ENCODE data around the gene ABLIM3. TPM values are rescaled to one million over a fixed set of nuclear protein-coding genes. Genes with fewer than 3 reads are reported as not detected.

Gene ABLIM3
- total RNA-seq, 1 experiment from 2014 or later: 12.9 TPM

DNA sequence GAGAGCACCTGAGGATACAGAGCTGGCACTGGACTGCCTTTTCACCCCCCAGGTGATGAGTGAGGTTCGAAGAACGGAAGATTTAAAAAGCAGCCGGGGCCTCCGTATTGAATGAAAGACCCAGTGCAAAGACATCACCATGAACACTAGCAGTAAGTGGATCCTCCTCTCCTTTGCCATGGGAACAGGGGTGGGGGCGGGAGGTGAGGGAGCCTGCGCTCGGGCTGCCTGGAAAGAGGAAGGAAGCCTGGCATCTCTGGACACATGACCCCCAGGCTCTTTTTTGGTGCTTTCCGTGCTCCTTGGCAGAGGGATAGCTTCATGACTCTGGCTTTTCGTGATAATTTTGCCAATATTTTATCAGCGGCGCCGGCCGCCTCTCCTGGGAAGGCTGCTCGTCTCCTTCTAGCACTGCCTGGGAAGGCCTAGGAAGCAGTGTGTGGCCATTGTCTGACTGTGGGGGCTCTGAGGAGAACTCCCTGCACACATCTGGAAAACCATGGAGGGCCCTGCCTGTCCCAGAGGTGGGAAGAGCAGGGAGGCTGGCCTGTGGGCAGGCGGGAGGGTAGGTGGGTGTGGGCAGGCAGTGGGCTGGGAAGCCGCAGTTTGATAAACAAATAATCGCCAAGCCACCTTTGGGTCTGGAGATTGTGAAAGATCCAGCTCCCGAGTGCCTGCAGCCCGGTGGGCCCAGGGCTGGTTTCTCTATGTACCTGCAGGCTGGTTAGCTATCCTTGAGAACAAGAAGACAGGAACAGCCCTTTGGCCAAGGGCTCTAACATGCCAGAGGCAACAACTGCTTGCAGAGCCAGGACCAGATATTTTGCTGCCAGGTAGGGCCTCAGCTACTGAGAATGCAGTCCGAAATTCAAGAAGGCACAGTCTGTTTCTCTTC is 911 bp downstream of the ABLIM3 start:
- in situ Hi-C loops (cut with HindIII; ENCODE audit: low pct_unique_long_range_greater_than_20kb, low sequenced_read_pairs): loop anchor here (25.0 kb wide), 1 partner anchor 120 kb away; the partner anchor contains the start of gene AFAP1L1
- 0 out of 2 replicates have a peak, but pooled peaks cover 4% of the 10 kb centered on the region for H3K4me1 ChIP-seq (ENCODE audit: control insufficient read depth, insufficient read depth, low read length)
- peak overlapping the region; percentile 54 for H3K27ac ChIP-seq (ENCODE audit: low read length)
- BruUV-seq (replicated peaks): no TSS peak
- DNase-seq (ENCODE audit: low read depth, low spot score) (no peak), ATAC-seq (peak; percentile 79)
- TF ChIP-seq, protein P1, sequence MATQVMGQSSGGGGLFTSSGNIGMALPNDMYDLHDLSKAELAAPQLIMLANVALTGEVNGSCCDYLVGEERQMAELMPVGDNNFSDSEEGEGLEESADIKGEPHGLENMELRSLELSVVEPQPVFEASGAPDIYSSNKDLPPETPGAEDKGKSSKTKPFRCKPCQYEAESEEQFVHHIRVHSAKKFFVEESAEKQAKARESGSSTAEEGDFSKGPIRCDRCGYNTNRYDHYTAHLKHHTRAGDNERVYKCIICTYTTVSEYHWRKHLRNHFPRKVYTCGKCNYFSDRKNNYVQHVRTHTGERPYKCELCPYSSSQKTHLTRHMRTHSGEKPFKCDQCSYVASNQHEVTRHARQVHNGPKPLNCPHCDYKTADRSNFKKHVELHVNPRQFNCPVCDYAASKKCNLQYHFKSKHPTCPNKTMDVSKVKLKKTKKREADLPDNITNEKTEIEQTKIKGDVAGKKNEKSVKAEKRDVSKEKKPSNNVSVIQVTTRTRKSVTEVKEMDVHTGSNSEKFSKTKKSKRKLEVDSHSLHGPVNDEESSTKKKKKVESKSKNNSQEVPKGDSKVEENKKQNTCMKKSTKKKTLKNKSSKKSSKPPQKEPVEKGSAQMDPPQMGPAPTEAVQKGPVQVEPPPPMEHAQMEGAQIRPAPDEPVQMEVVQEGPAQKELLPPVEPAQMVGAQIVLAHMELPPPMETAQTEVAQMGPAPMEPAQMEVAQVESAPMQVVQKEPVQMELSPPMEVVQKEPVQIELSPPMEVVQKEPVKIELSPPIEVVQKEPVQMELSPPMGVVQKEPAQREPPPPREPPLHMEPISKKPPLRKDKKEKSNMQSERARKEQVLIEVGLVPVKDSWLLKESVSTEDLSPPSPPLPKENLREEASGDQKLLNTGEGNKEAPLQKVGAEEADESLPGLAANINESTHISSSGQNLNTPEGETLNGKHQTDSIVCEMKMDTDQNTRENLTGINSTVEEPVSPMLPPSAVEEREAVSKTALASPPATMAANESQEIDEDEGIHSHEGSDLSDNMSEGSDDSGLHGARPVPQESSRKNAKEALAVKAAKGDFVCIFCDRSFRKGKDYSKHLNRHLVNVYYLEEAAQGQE (IDR thresholded peaks at IDR 0.05; ENCODE audit: insufficient read depth in 1 of 2, low read depth in 2 of 2, low read length in 1 of 2): no peak
- TF ChIP-seq SIN3A (IDR thresholded peaks at IDR 0.05; ENCODE audit: borderline replicate concordance, insufficient read depth, low read depth, low read length): no peak
- no peak for TF ChIP-seq POLR2AphosphoS5 (IDR thresholded peaks at IDR 0.05; ENCODE audit: low read depth, low read length)
- TF ChIP-seq TCF7L2 (IDR thresholded peaks at IDR 0.05; ENCODE audit: low read depth, low read length): no peak
- no peak for TF ChIP-seq CTCF (IDR thresholded peaks at IDR 0.05)
- peak overlapping the region; percentile 65 to 74 for H3K4me3 ChIP-seq (ENCODE audit: low read depth in 2 of 2, low read length in 2 of 2)
- intact Hi-C loops (cut with micrococcal nuclease; ENCODE audit: unreplicated experiment): loop anchor here (10.0 kb wide), 1 partner anchor 423 kb away; no protein-coding TSS in a partner anchor
- CTCF ChIA-PET: interaction anchor here (0.6 to 0.9 kb wide), 5 partner anchors 15 to 171 kb away, joined by 3 to 7 read pairs (median 5); no protein-coding TSS in a partner anchor
- no peaks in the 10 kb centered on the region for H3K27me3 ChIP-seq (ENCODE audit: control insufficient read depth, insufficient read depth, low read length)
- no peaks in the 10 kb centered on the region for H3K36me3 ChIP-seq (ENCODE audit: control insufficient read depth, insufficient read depth, low read length)
- H3K9me3 ChIP-seq (ENCODE audit: control insufficient read depth, insufficient read depth, low read depth, low read length): no peaks in the 10 kb centered on the region
- POLR2A ChIA-PET: interaction anchor here (0.6 kb wide), 1 partner anchor 31 kb away, joined by 3 read pairs; no protein-coding TSS in a partner anchor

DNA sequence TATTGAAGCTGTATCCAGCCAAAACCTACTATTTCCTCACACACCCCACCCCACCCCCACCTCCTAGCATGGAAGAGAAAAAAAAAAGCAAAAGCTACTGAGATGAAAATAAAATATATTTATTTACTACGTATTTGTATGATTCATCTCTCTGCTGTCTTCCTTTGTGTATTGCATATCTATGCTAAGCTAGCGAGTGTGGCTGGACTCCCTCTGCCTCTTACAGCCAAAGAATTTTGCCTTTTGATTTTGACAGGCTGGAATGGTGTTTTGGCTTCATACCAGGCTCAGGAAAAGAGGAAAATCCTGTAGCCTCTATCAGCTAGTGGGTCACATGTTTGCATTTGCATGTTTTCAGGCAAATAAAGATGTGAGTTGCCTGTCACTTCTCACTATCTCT is 2.2 kb downstream of the ABLIM3 start:
- H3K36me3 ChIP-seq (ENCODE audit: control insufficient read depth, insufficient read depth, low read length): no peaks in the 10 kb centered on the region
- no TSS peak for BruUV-seq (replicated peaks)
- no peak for ATAC-seq
- in situ Hi-C loops (cut with HindIII; ENCODE audit: low pct_unique_long_range_greater_than_20kb, low sequenced_read_pairs): loop anchor here (25.0 kb wide), 1 partner anchor 119 kb away; the partner anchor contains the start of gene AFAP1L1
- no peaks in the 10 kb centered on the region for H3K9me3 ChIP-seq (ENCODE audit: control insufficient read depth, insufficient read depth, low read depth, low read length)
- H3K27me3 ChIP-seq (ENCODE audit: control insufficient read depth, insufficient read depth, low read length): no peaks in the 10 kb centered on the region
- no peak overlapping the region for H3K27ac ChIP-seq (ENCODE audit: low read length)
- TF ChIP-seq, protein P1 (IDR thresholded peaks at IDR 0.05; ENCODE audit: insufficient read depth in 1 of 2, low read depth in 2 of 2, low read length in 1 of 2): no peak
- no peak for TF ChIP-seq SIN3A (IDR thresholded peaks at IDR 0.05; ENCODE audit: borderline replicate concordance, insufficient read depth, low read depth, low read length)
- no peak for TF ChIP-seq TCF7L2 (IDR thresholded peaks at IDR 0.05; ENCODE audit: low read depth, low read length)
- TF ChIP-seq POLR2AphosphoS5 (IDR thresholded peaks at IDR 0.05; ENCODE audit: low read depth, low read length): no peak
- no peak for TF ChIP-seq CTCF (IDR thresholded peaks at IDR 0.05)
- intact Hi-C loops (cut with micrococcal nuclease; ENCODE audit: unreplicated experiment): loop anchor here (10.0 kb wide), 1 partner anchor 421 kb away; no protein-coding TSS in a partner anchor
- POLR2A ChIA-PET: no interaction called here
- CTCF ChIA-PET: interaction anchor here (0.6 kb wide), 1 partner anchor 409 kb away, joined by 4 read pairs; no protein-coding TSS in a partner anchor
- 0 out of 2 replicates have a peak, but pooled peaks cover 4% of the 10 kb centered on the region for H3K4me1 ChIP-seq (ENCODE audit: control insufficient read depth, insufficient read depth, low read length)
- peak overlapping the region in 1 of 2 experiments; percentile 74; a peak in 2 of 4 replicates for H3K4me3 ChIP-seq (ENCODE audit: low read depth in 2 of 2, low read length in 2 of 2)
- no peak for DNase-seq (ENCODE audit: low read depth, low spot score)

All from Panc1 (cell line).